A375 (cell line): ENCODE data around the gene SERTAD2. TPM values are rescaled to one million over a fixed set of nuclear protein-coding genes. Genes with fewer than 3 reads are reported as not detected.

Experiments used
- total RNA-seq: library from RNA; depleted of rRNA; stranded (reverse); fragments of >200 nt; shearing (Covaris generic); gene quantifications from 2 replicates; pipeline ENCODE4 v1.2.3, GENCODE V29; 2014; rRNA removed

SERTAD2 gene, protein sequence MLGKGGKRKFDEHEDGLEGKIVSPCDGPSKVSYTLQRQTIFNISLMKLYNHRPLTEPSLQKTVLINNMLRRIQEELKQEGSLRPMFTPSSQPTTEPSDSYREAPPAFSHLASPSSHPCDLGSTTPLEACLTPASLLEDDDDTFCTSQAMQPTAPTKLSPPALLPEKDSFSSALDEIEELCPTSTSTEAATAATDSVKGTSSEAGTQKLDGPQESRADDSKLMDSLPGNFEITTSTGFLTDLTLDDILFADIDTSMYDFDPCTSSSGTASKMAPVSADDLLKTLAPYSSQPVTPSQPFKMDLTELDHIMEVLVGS
- total RNA-seq = 9.2 and 11.2 TPM in 2 replicates

DNA sequence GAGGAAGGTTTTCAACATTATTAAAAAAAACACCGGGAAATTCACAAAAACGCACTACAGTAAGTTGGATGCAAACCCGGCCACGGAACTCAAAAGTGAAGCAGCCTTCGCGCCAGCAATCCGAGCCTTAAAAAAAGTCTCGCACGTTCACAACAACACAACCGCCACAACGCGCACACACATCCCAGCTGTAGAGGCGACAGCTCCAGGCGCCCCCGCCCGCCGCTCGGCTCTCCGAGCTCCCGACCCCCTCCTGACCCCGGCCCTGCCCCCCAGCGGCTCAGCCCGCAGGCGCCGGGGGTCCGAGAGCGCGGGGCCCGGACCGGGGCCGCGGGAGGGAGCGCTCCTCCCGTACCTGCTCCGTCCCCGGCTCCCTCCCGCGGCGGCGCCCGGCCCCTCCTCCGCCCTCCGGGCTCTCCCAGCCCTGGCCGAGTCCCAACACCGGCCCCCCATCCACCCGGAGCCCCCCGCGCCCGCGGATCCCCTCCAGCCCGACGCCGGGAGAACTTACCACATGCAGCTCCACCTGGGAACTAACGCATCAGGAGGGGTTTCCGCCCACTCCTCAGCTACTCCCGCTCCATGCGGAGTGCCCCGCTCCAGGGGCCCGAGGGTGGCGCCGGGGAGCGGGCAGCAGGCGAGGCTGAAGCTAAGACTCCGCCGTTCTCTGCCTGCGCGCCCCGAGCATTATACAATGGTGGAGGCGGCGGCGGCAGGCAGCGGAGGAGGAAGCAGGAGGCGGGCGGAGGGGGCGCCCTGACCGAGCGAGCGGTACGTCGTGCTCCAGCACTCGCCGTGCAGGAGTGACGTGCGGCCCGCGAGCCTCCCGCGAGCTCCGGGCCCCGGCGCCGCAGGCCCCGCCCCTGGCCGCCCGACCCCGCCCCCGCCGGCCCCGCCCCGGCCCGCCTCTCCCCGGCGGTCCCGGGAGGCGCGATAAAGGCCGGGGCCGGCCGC lies at the start of gene SERTAD2:
Gene SERTAD2 (minus strand): TSS at position 805 of the 954 bp plus-strand sequence. CDS start 17,042 bp downstream, outside the sequence.

Other genes starting within 250 kb of the SERTAD2 start
- 1.8 and 4.8 TPM in 2 replicates for gene LGALSL, start 199.8 kb downstream of the SERTAD2 start, total RNA-seq
- gene AFTPH, start 129.6 kb downstream of the SERTAD2 start, total RNA-seq = 16.4 and 17.4 TPM in 2 replicates